Endothelial cell (in vitro differentiated cells): ENCODE measurements around the gene GPC5. TPM values are rescaled to one million over a fixed set of nuclear protein-coding genes. Genes with fewer than 3 reads are reported as not detected.

Source experiments
- DNase-seq: peaks from one replicate; pipeline ENCODE4 v3.0.0; 2021; ENCODE audit warnings: low spot score
- H3K27ac Mint-ChIP-seq: one replicate; pipeline ENCODE4 v1.8.0; 2021; ENCODE audit warnings: mixed read lengths, inconsistent platforms; ENCODE audit not compliant: unreplicated experiment
- H3K27me3 Mint-ChIP-seq: one replicate; pipeline ENCODE4 v1.8.0; 2021; ENCODE audit warnings: mild to moderate bottlenecking, moderate library complexity, mixed read lengths, inconsistent platforms; ENCODE audit not compliant: unreplicated experiment
- H3K36me3 Mint-ChIP-seq: one replicate; pipeline ENCODE4 v1.8.0; 2021; ENCODE audit warnings: mild to moderate bottlenecking, low read depth, mixed read lengths, inconsistent platforms; ENCODE audit not compliant: unreplicated experiment
- H3K4me1 Mint-ChIP-seq: one replicate; pipeline ENCODE4 v1.8.0; 2021; ENCODE audit warnings: mild to moderate bottlenecking, mixed read lengths, inconsistent platforms; ENCODE audit not compliant: unreplicated experiment
- H3K4me3 Mint-ChIP-seq: one replicate; pipeline ENCODE4 v1.8.0; 2021; ENCODE audit warnings: mild to moderate bottlenecking, mixed read lengths, inconsistent platforms; ENCODE audit not compliant: unreplicated experiment
- H3K9me3 Mint-ChIP-seq: one replicate; pipeline ENCODE4 v1.8.0; 2021; ENCODE audit warnings: mixed read lengths, inconsistent platforms; ENCODE audit not compliant: unreplicated experiment
- total RNA-seq: library from RNA; stranded (reverse); fragmentation: NEBNext Ultra II Directional; extraction: Animal tissue kit (Norgen Biotek cat#: 25700); gene quantifications from one replicate; pipeline ENCODE4 v1.2.1, GENCODE V29; 2021; ENCODE audit not compliant: unreplicated experiment
- TF ChIP-seq, protein P1 (sequence below): fragments of 200-600 bp; sonication (generic); IDR thresholded peaks from one replicate; pipeline ENCODE4 v1.5.0; 2021; ENCODE audit warnings: antibody characterized with exemption; ENCODE audit not compliant: unreplicated experiment

GPC5 gene
- total RNA-seq, 1 donor from 2014 or later, result not detected

DNA sequence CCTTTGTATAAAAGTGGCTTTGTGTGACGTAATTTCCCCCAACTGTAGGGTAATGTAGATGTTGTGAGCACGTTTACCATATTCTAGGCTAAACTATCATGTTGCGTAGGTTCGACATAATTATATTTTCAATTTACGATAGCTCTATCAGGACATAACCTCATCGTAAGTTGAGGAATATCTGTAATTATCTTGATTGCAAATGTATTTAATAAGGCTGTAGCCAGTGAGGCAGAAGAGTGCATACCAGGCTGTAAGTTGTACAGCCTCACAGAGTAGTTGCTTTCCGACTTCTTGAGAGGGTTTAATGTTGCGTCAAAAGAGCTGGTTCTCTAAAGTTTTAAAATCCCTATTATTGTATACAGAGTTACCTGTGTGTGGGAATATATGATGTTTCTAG, 988.8 kb downstream of the GPC5 start:
- H3K27ac Mint-ChIP-seq, result no peak overlapping the region
- H3K4me3 Mint-ChIP-seq, result no peak overlapping the region
- no peaks in the 10 kb centered on the region for H3K27me3 Mint-ChIP-seq
- no peaks in the 10 kb centered on the region for H3K9me3 Mint-ChIP-seq
- no peaks in the 10 kb centered on the region for H3K4me1 Mint-ChIP-seq
- no peak for DNase-seq
- TF ChIP-seq, protein P1, sequence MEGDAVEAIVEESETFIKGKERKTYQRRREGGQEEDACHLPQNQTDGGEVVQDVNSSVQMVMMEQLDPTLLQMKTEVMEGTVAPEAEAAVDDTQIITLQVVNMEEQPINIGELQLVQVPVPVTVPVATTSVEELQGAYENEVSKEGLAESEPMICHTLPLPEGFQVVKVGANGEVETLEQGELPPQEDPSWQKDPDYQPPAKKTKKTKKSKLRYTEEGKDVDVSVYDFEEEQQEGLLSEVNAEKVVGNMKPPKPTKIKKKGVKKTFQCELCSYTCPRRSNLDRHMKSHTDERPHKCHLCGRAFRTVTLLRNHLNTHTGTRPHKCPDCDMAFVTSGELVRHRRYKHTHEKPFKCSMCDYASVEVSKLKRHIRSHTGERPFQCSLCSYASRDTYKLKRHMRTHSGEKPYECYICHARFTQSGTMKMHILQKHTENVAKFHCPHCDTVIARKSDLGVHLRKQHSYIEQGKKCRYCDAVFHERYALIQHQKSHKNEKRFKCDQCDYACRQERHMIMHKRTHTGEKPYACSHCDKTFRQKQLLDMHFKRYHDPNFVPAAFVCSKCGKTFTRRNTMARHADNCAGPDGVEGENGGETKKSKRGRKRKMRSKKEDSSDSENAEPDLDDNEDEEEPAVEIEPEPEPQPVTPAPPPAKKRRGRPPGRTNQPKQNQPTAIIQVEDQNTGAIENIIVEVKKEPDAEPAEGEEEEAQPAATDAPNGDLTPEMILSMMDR, result no peak
- no peaks in the 10 kb centered on the region for H3K36me3 Mint-ChIP-seq

DNA sequence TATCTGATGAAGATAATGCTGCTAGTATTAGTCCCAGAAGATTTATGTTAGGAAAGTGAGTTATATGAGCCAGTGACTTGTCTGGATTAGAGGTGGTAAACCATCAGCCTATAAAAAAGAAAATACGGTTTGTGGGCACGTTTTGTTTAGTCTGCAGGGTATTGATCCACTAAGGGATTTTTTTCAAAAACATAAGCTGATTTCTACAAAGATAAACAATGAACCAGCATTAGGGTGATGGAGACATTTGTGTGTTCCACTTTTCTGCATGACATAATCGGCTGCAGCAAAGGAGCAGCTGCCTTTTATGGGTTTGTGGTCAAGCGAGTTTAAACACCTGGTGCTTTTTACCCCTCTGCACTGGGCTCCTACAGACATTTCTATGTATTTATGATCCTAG, 991.8 kb downstream of the GPC5 start:
- H3K36me3 Mint-ChIP-seq, result no peaks in the 10 kb centered on the region
- DNase-seq, result no peak
- H3K4me1 Mint-ChIP-seq, result no peaks in the 10 kb centered on the region
- H3K9me3 Mint-ChIP-seq, result no peaks in the 10 kb centered on the region
- no peak overlapping the region for H3K27ac Mint-ChIP-seq
- no peak overlapping the region for H3K4me3 Mint-ChIP-seq
- no peaks in the 10 kb centered on the region for H3K27me3 Mint-ChIP-seq
- TF ChIP-seq, protein P1, result no peak

DNA sequence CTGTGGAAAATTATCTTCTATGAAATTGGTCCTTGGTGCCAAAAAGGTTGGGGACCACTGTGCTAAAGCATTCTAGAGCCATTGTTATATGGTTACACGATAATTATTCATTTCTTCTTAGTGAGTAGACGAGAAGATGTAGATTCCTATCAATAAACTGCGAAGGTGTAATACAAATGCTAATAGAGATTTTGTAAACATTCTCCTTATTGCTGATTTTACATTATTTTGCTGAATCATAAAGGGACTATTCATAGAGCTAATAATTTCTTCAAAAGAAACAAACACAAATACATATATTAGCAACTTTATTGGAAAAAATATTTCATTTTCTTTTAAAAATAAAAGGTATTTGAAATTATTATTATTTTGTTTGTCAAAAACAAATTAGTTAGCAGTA, 1005.2 kb downstream of the GPC5 start:
- Mint-ChIP-seq H3K9me3 (no peaks in the 10 kb centered on the region), H3K27ac (no peak overlapping the region), H3K27me3 (peaks cover 2% of the 10 kb centered on the region), H3K4me1 (no peaks in the 10 kb centered on the region), H3K36me3 (no peaks in the 10 kb centered on the region), H3K4me3 (no peak overlapping the region)
- no peak for DNase-seq
- TF ChIP-seq, protein P1, result no peak

DNA sequence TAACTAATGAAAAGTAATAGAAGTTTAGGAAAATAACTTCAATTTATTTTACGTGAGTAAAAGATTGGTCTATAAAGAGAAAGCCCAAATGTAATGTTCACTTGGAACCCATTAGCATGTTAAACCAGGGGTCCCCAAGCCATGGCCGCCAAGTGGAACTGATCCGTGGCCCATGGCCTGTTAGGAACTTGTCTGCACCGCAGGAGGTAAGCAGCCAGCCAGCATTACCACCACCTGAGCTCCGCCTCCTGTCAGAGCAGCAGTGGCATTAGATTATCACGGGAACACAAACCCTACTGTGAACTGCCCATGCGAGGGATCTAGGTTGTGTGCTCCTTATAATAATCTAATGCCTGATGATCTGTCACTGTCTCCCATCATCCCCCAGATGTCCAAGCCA, 1009.4 kb downstream of the GPC5 start:
- no peak for DNase-seq
- no peaks in the 10 kb centered on the region for H3K9me3 Mint-ChIP-seq
- no peaks in the 10 kb centered on the region for H3K4me1 Mint-ChIP-seq
- TF ChIP-seq, protein P1, result no peak
- no peaks in the 10 kb centered on the region for H3K27me3 Mint-ChIP-seq
- no peak overlapping the region for H3K27ac Mint-ChIP-seq
- no peaks in the 10 kb centered on the region for H3K36me3 Mint-ChIP-seq
- no peak overlapping the region for H3K4me3 Mint-ChIP-seq

DNA sequence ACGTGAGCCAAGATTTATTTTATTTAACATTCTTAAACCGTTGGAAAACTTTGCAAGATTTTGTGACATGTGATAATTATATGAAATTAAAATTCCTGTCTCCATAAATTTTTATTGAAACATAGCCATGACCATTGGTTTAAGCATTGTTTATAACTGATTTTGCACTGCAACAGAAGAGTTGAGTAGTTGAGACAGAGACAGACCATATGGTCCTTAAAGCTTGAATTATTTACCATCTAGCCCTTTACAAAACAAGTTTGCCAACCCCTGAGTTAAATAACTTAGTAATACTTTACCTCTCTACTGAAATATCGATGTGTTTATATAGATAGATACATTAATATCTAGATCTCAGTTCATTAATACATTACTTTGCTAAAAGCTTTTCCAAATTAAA, 1014.1 kb downstream of the GPC5 start:
- H3K36me3 Mint-ChIP-seq, result no peaks in the 10 kb centered on the region
- no peaks in the 10 kb centered on the region for H3K9me3 Mint-ChIP-seq
- DNase-seq, result no peak
- TF ChIP-seq, protein P1, result no peak
- H3K27me3 Mint-ChIP-seq, result no peaks in the 10 kb centered on the region
- no peak overlapping the region for H3K4me3 Mint-ChIP-seq
- H3K4me1 Mint-ChIP-seq, result no peaks in the 10 kb centered on the region
- no peak overlapping the region for H3K27ac Mint-ChIP-seq
